ENCODE data around the gene NCOA1. TPM values are rescaled to one million over a fixed set of nuclear protein-coding genes. Genes with fewer than 3 reads are reported as not detected.

Gene NCOA1
- total RNA-seq, 2 donors from 2014 or later: 34.9 to 58.3 TPM

DNA sequence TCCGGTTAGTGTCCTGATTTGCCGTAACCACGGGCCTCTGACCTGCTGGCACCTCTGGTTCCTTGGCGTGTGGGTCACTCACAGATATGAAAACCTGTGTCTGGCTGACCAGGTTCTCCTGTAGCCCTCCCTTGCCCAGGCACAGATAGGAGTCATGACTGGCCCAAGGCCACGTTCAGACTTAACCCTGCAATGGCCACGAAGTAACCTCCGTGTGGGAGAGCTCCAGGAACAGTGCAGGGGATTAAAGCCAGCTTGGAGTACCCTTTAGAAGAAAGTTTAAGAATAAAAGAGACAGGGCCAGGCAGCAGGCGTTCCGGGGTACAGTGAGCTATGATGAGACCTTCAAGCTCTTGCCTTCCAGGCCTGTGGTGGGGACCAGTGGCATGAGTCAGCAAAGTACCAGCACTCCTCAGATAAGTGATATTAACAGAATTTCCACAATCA, 327.7 kb downstream of the NCOA1 start:
- no peaks in the 10 kb centered on the region for H3K27me3 ChIP-seq (replicated peaks; ENCODE audit: insufficient read depth)
- ATAC-seq (ENCODE audit: insufficient number of reproducible peaks, low FRiP score, low read depth): no peak
- peaks cover 5% of the 10 kb centered on the region for H3K36me3 ChIP-seq
- no peak for TF ChIP-seq CTCF (IDR thresholded peaks at IDR 0.05)
- H3K4me3 ChIP-seq: no peak overlapping the region
- DNase-seq (ENCODE audit: low spot score): no peak
- no peak overlapping the region for H3K27ac ChIP-seq
- no peaks in the 10 kb centered on the region for H3K9me3 ChIP-seq
- H3K4me1 ChIP-seq (ENCODE audit: control insufficient read depth in 1 of 2, low read depth in 2 of 2): no peaks in the 10 kb centered on the region

DNA sequence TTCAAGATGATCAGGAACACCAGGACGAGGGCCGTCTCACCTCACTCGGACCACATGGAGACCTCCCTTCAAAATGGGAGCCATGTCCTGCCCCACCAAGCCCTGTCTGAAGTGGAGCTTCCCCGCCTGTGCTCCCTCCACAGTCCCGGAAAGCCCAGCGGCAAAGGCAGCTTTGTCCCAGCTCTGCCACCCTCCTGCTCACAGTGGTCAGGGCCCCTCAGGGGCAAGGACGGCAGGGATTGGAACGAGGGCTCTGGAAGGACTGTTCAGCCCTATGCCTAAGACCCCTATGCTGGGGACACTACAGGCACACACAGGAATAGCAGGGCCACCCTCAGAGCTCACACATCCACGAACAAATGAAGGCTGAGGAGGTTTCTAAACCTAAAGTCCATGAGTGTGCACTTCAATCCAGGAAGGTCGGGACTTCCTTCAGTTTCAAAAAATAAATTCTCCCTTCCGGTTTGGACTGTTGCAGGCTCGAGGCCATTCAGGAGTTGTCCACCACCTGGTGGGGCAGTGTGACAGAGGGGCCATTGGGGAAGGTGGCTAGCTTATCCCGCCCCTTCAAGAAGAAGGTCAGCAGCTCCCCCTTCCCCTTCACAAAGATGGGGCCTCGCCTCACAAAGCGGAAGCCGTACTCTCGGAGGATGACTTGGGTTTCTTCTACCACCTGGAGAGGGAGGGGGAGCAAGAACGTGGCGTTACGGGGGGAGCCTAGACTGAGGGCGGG, 328.6 kb downstream of the NCOA1 start:
- no peak for TF ChIP-seq CTCF (IDR thresholded peaks at IDR 0.05)
- Histone ChIP-seq H3K4me3 (no peak overlapping the region), H3K27ac (no peak overlapping the region), H3K36me3 (peaks cover 5% of the 10 kb centered on the region), H3K27me3 (replicated peaks; ENCODE audit: insufficient read depth) (no peaks in the 10 kb centered on the region), H3K4me1 (ENCODE audit: control insufficient read depth in 1 of 2, low read depth in 2 of 2) (no peaks in the 10 kb centered on the region), H3K9me3 (no peaks in the 10 kb centered on the region)
- no peak for DNase-seq (ENCODE audit: low spot score)
- no peak for ATAC-seq (ENCODE audit: insufficient number of reproducible peaks, low FRiP score, low read depth)

- H3K9me3 ChIP-seq: no peaks in the 10 kb centered on the region
- no peak overlapping the region for H3K4me3 ChIP-seq
- H3K4me1 ChIP-seq (ENCODE audit: control insufficient read depth in 1 of 2, low read depth in 2 of 2): no peaks in the 10 kb centered on the region
- DNase-seq (ENCODE audit: low spot score) (no peak), ATAC-seq (ENCODE audit: insufficient number of reproducible peaks, low FRiP score, low read depth) (no peak)
- TF ChIP-seq CTCF (IDR thresholded peaks at IDR 0.05): no peak
- H3K36me3 ChIP-seq: peaks cover 5% of the 10 kb centered on the region
- no peak overlapping the region for H3K27ac ChIP-seq
- H3K27me3 ChIP-seq (replicated peaks; ENCODE audit: insufficient read depth): no peaks in the 10 kb centered on the region
Measured at GRCh38 chr2:24820175-24820513, 329.1 kb downstream of the NCOA1 start.

Other genes with a start within 250 kb of the NCOA1 start
- 100 to 1,000 TPM in 1 of 2 donors, 10 to 100 TPM in 1; 64.0 to 121 TPM for gene ITSN2, start 130.7 kb upstream of the NCOA1 start, total RNA-seq